Neuronal stem cell (in vitro differentiated cells): ENCODE results near the gene PACS1.

ENCODE experiments used
- DNase-seq: peaks from one replicate; pipeline ENCODE4 v3.0.0-alpha.2; 2013; ENCODE audit warnings: low spot score
- H2AFZ ChIP-seq: one replicate; pipeline ENCODE4 v1.6.1; 2013; ENCODE audit warnings: mild to moderate bottlenecking, low read length, inconsistent platforms
- H2AK5ac ChIP-seq: 2 replicates; pipeline ENCODE4 v1.6.1; 2013; ENCODE audit warnings: low read depth, mild to moderate bottlenecking, inconsistent platforms, low read length, moderate library complexity, mixed read lengths
- H2BK120ac ChIP-seq: 2 replicates; pipeline ENCODE4 v1.6.1; 2013; ENCODE audit warnings: low read depth, mild to moderate bottlenecking, inconsistent platforms, low read length, moderate library complexity, mixed read lengths
- H2BK12ac ChIP-seq: one replicate; pipeline ENCODE4 v1.6.1; 2013; ENCODE audit warnings: low read length, inconsistent platforms
- H2BK15ac ChIP-seq: 2 replicates; pipeline ENCODE4 v1.6.1; 2013; ENCODE audit warnings: mild to moderate bottlenecking, low read length, inconsistent platforms, mixed read lengths
- H2BK5ac ChIP-seq: one replicate; pipeline ENCODE4 v1.6.1; 2013; ENCODE audit warnings: inconsistent platforms, mild to moderate bottlenecking, low read length, moderate library complexity
- H3K14ac ChIP-seq: one replicate; pipeline ENCODE4 v1.6.1; 2013; ENCODE audit warnings: low read length, inconsistent platforms
- H3K18ac ChIP-seq: 2 replicates; pipeline ENCODE4 v1.6.1; 2013; ENCODE audit warnings: low read length, inconsistent platforms
- H3K23ac ChIP-seq: 2 replicates; pipeline ENCODE4 v1.6.1; 2013; ENCODE audit warnings: low read depth, mild to moderate bottlenecking, mixed read lengths, low read length, inconsistent platforms; ENCODE audit not compliant: poor library complexity
- H3K27ac ChIP-seq: replicated peaks from 3 replicates; pipeline ENCODE4 v1.5.1; 2013; ENCODE audit warnings: low read length, inconsistent platforms
- H3K27me3 ChIP-seq, 3 experiments: 2 replicates each; pipeline ENCODE4 v1.6.1; 2013; ENCODE audit warnings: low read length in 3 of 3, mild to moderate bottlenecking in 2 of 3, inconsistent platforms in 1 of 3, low read depth in 1 of 3, mixed read lengths in 1 of 3, moderate library complexity in 1 of 3; ENCODE audit not compliant: control insufficient read depth in 3 of 3, insufficient read depth in 3 of 3
- H3K36me3 ChIP-seq, 2 donors: replicated peaks in 1 of 2; 2 replicates each; pipeline ENCODE4 v1.6.1; 2013; ENCODE audit warnings: low read length in 2 of 2; ENCODE audit not compliant: control insufficient read depth in 2 of 2, insufficient read depth in 2 of 2
- H3K4ac ChIP-seq: 2 replicates; pipeline ENCODE4 v1.6.1; 2013; ENCODE audit warnings: inconsistent platforms, mild to moderate bottlenecking, low read length, moderate library complexity
- H3K4me1 ChIP-seq, 2 donors: 1 replicate in 1 of 2; 2 replicates in 1 of 2; pipeline ENCODE4 v1.6.1; 2013; ENCODE audit warnings: low read length in 2 of 2, low read depth in 1 of 2; ENCODE audit not compliant: control insufficient read depth in 2 of 2, insufficient read depth in 1 of 2
- H3K4me2 ChIP-seq: one replicate; pipeline ENCODE4 v1.6.1; 2013; ENCODE audit warnings: mild to moderate bottlenecking, low read length, inconsistent platforms; ENCODE audit not compliant: insufficient read depth, poor library complexity, severe bottlenecking
- H3K4me3 ChIP-seq, 2 donors: 2 replicates each; pipeline ENCODE4 v1.5.1; 2013; ENCODE audit warnings: low read length in 2 of 2, mild to moderate bottlenecking in 2 of 2, inconsistent platforms in 1 of 2, moderate library complexity in 1 of 2
- H3K79me1 ChIP-seq: one replicate; pipeline ENCODE4 v1.6.1; 2013; ENCODE audit warnings: low read depth, mild to moderate bottlenecking, inconsistent platforms, low read length, moderate library complexity
- H3K9ac ChIP-seq: one replicate; pipeline ENCODE4 v1.6.1; 2013; ENCODE audit warnings: mild to moderate bottlenecking, low read depth, low read length, inconsistent platforms; ENCODE audit not compliant: poor library complexity
- H3K9me3 ChIP-seq, 2 donors: replicated peaks in 1 of 2; 2 replicates each; pipeline versions ENCODE3 to v1.6.1; 2013; ENCODE audit warnings: low read length in 2 of 2, mild to moderate bottlenecking in 2 of 2, inconsistent platforms in 1 of 2, low read depth in 1 of 2, mixed read lengths in 1 of 2, moderate library complexity in 1 of 2; ENCODE audit not compliant: control insufficient read depth in 2 of 2, insufficient read depth in 1 of 2
- H4K8ac ChIP-seq: one replicate; pipeline ENCODE4 v1.6.1; 2013; ENCODE audit warnings: low read depth, mild to moderate bottlenecking, inconsistent platforms, low read length, moderate library complexity
- H4K91ac ChIP-seq: one replicate; pipeline ENCODE4 v1.6.1; 2013; ENCODE audit warnings: low read length, low read depth, mild to moderate bottlenecking, inconsistent platforms; ENCODE audit not compliant: poor library complexity
- WGBS, 2 donors: extraction: QIAGEN DNeasy Blood & Tissue Kit; methylation state at CpG; one replicate each; pipeline ENCODE4 v1.1.7; 2013; ENCODE audit warnings: missing lambda C conversion rate in 2 of 2, mixed read lengths in 1 of 2; ENCODE audit not compliant: insufficient read length in 2 of 2, insufficient replicate concordance in 1 of 2; ENCODE audit errors: extremely low coverage in 2 of 2; 5-methylcytosine and 5-hydroxymethylcytosine counted together

The PACS1 gene

GRCh38 chr11:66290330-66290621 is 220.2 kb downstream of the PACS1 start:
- no peak overlapping the region for H2AK5ac ChIP-seq
- no peak overlapping the region for H3K4me3 ChIP-seq
- peaks cover 9 to 14% of the 10 kb centered on the region in 2 donors for H3K4me1 ChIP-seq
- peaks cover 8 to 18% of the 10 kb centered on the region in 2 donors for H3K36me3 ChIP-seq
- H4K8ac ChIP-seq = no peak overlapping the region
- no peak overlapping the region for H3K27ac ChIP-seq
- H3K18ac ChIP-seq = no peak overlapping the region
- no peak overlapping the region for H2BK15ac ChIP-seq
- no peak overlapping the region for H2BK120ac ChIP-seq
- H3K4ac ChIP-seq = no peak overlapping the region
- H2AFZ ChIP-seq = no peak overlapping the region
- H3K79me1 ChIP-seq = peaks cover 8% of the 10 kb centered on the region
- no peak overlapping the region for H4K91ac ChIP-seq
- whole genome bisulfite sequencing, 2 donors = no CpG with 5 or more reads among the region's 2 CpGs
- no peak overlapping the region for H2BK12ac ChIP-seq
- no peak overlapping the region for H3K4me2 ChIP-seq
- no peak overlapping the region for H3K23ac ChIP-seq
- no peak overlapping the region for H3K9ac ChIP-seq
- H3K27me3 ChIP-seq = peaks cover 19 to 46% (median 40%) of the 10 kb centered on the region in 3 experiments
- DNase-seq = no peak
- peaks cover 0 to 5% of the 10 kb centered on the region in 2 donors for H3K9me3 ChIP-seq
- H2BK5ac ChIP-seq = no peak overlapping the region
- H3K14ac ChIP-seq = no peak overlapping the region

- no peak overlapping the region for H3K4ac ChIP-seq
- H3K23ac ChIP-seq = no peak overlapping the region
- DNase-seq = no peak
- H2BK120ac ChIP-seq = no peak overlapping the region
- peak overlapping the region; percentile 57 for H3K4me2 ChIP-seq
- no peak overlapping the region for H2AFZ ChIP-seq
- peaks cover 9 to 14% of the 10 kb centered on the region in 2 donors for H3K4me1 ChIP-seq
- H3K27me3 ChIP-seq = peaks cover 19 to 52% (median 40%) of the 10 kb centered on the region in 3 experiments
- H4K91ac ChIP-seq = no peak overlapping the region
- no peak overlapping the region for H3K14ac ChIP-seq
- H3K4me3 ChIP-seq = peak overlapping the region in 1 of 2 donors; percentile 40
- H3K9me3 ChIP-seq = peaks cover 0 to 5% of the 10 kb centered on the region in 2 donors
- H3K27ac ChIP-seq = no peak overlapping the region
- H3K36me3 ChIP-seq = peaks cover 3 to 10% of the 10 kb centered on the region in 2 donors
- no peak overlapping the region for H2BK12ac ChIP-seq
- no peak overlapping the region for H2BK15ac ChIP-seq
- no peak overlapping the region for H3K9ac ChIP-seq
- H4K8ac ChIP-seq = no peak overlapping the region
- peak overlapping the region; percentile 66 for H2BK5ac ChIP-seq
- H3K79me1 ChIP-seq = peaks cover 10% of the 10 kb centered on the region
- WGBS, 2 donors = no CpG with 5 or more reads among the region's 16 CpGs
- no peak overlapping the region for H2AK5ac ChIP-seq
- no peak overlapping the region for H3K18ac ChIP-seq
These were observed 221.2 kb downstream of the PACS1 start for GRCh38 chr11:66291303-66291705.

GRCh38 chr11:66291706-66292542 is 221.9 kb downstream of the PACS1 start, which contains the start of gene TMEM151A:
Gene TMEM151A (plus strand): TSS chr11:66291894. CDS start chr11:66292014, 120 bp downstream.
- H3K4ac ChIP-seq = no peak within 1 kb of the TSS
- DNase-seq = no peak
- peaks cover 0 to 4% of the 10 kb centered on the region in 2 donors for H3K36me3 ChIP-seq
- peak within 1 kb of the TSS; percentile 68 for H2AFZ ChIP-seq
- H3K9ac ChIP-seq = no peak within 1 kb of the TSS
- peak within 1 kb of the TSS; percentile 22 for H4K91ac ChIP-seq
- no peak within 1 kb of the TSS for H4K8ac ChIP-seq
- peak within 1 kb of the TSS; percentile 85 for H3K18ac ChIP-seq
- peak within 1 kb of the TSS; percentile 66 for H2BK5ac ChIP-seq
- peak within 1 kb of the TSS; percentile 2 for H3K14ac ChIP-seq
- no CpG with 5 or more reads among the region's 95 CpGs for WGBS, 2 donors
- H2BK12ac ChIP-seq = no peak within 1 kb of the TSS
- no peak within 1 kb of the TSS for H2BK120ac ChIP-seq
- H3K9me3 ChIP-seq = peaks cover 0 to 5% of the 10 kb centered on the region in 2 donors
- H3K27me3 ChIP-seq = peaks cover 19 to 58% (median 40%) of the 10 kb centered on the region in 3 experiments
- peak within 1 kb of the TSS; percentile 24 for H2BK15ac ChIP-seq
- H3K27ac ChIP-seq = no peak within 1 kb of the TSS
- H3K79me1 ChIP-seq = peaks cover 8% of the 10 kb centered on the region
- H3K4me2 ChIP-seq = peak within 1 kb of the TSS; percentile 57
- H3K4me1 ChIP-seq = peaks cover 9 to 14% of the 10 kb centered on the region in 2 donors
- H3K4me3 ChIP-seq = peak within 1 kb of the TSS in 1 of 2 donors; percentile 71
- peak within 1 kb of the TSS; percentile 85 for H3K23ac ChIP-seq
- no peak within 1 kb of the TSS for H2AK5ac ChIP-seq

GRCh38 chr11:66292543-66293332 is 222.7 kb downstream of the PACS1 start:
- Histone ChIP-seq H3K4ac (no peak overlapping the region), H3K9ac (no peak overlapping the region), H3K27me3 (peaks cover 19 to 67% (median 40%) of the 10 kb centered on the region in 3 experiments), H2BK15ac (peak overlapping the region; percentile 24), H4K8ac (no peak overlapping the region), H3K4me3 (no peak overlapping the region), H3K27ac (no peak overlapping the region), H3K4me2 (peak overlapping the region; percentile 57), H2BK120ac (no peak overlapping the region), H3K9me3 (peaks cover 0 to 5% of the 10 kb centered on the region in 2 donors), H3K4me1 (peaks cover 9 to 13% of the 10 kb centered on the region in 2 donors), H3K23ac (peak overlapping the region; percentile 85), H3K14ac (peak overlapping the region; percentile 63), H2BK12ac (no peak overlapping the region), H3K79me1 (peaks cover 8% of the 10 kb centered on the region), H4K91ac (peak overlapping the region; percentile 22), H3K36me3 (no peaks in the 10 kb centered on the region), H3K18ac (peak overlapping the region; percentile 85), H2BK5ac (no peak overlapping the region), H2AFZ (no peak overlapping the region), H2AK5ac (no peak overlapping the region)
- WGBS, 2 donors = no CpG with 5 or more reads among the region's 17 CpGs
- DNase-seq = no peak
